HG02840 (cell line): ENCODE results near the gene SMIM9.
"Not testable (repeated sequence)": the region's sequence is repeated elsewhere in the genome, so short reads cannot be mapped to it uniquely, and the experiment has no call there.

Experiments
- ATAC-seq: cut with Tn5 transposase; IDR thresholded peaks from one replicate; pipeline ENCODE4 v1.9.1; 2021; ENCODE audit warnings: mild to moderate bottlenecking, moderate library complexity, moderate number of reproducible peaks; ENCODE audit not compliant: unreplicated experiment, low FRiP score

The SMIM9 gene

DNA sequence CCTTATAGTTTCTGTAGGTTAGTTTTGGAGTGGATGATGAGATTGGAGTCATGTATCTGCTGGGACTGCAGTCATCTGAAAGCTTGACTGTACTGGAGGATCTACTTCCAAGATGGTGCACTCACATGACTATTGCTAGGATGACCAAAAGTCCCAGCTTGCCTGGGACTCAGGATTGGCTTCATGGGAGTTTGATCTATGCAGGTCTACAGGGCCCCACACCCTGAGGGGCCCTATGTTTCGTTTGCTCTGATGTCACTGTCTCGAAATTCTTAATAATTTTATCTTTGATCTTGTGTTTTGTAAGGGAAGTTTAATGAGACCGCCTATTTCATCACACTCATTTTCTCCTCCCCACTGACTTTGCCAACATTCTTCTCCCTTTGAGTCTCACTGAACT lies at the start of gene SMIM9:
TSS of gene SMIM9 (minus strand) at position 101 of the 400 bp plus-strand sequence. CDS start 3,806 bp downstream, outside the sequence.
- no peak for ATAC-seq

DNA sequence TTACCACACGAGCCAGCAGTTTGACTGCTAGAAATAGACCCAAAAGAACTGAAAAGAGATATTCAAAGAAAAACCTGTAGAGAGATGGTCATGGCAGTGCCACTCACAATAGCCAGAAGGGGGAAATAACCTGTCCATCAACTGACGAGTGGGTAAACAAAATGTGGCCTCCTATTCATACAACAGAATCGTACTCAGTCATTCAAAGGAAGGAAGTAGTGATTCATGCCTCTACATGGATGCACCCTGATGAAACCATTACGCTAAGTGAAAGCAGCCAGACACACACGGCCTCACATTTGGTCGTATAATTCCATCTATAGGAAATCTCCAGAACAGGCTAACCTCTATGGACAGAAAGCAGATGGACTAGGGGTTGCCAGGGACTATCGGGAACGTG lies 49.6 kb upstream of the SMIM9 start:
- not testable (repeated sequence) for ATAC-seq

DNA sequence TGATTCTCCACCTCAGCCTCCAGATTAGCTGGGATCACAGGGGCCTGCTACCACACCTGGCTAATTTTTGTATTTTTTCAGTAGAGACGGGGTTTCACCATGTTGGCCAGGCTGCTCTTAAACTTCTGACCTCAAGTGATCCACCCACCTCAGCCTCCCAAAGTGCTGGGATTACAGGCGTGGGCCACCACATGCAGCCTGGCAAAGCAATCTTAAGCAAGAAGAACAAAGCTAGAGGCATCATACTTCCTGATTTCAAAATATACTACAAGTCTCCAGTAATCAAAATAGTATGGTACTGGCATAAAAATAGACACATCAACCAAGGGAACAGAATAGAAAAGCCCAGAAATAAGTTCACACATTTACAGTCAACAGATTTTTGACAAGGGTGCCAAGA lies 38.9 kb upstream of the SMIM9 start:
- no peak for ATAC-seq

DNA sequence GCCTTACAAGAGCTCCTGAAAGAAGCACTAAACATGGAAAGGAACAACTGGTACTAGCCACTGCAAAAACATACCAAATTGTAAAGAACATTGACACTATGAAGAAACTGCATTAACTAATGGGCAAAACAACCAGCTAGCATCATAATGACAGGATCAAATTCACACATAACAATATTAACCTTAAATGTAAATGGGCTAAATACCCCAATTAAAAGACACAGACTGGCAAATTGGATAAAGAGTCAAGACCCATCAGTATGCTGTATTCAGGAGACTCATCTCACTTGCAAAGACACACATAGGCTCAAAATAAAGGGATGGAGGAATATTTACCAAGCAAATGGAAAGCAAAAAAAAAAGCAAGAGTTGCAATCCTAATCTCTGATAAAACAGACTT lies 34.1 kb upstream of the SMIM9 start:
- ATAC-seq: not testable (repeated sequence)

DNA sequence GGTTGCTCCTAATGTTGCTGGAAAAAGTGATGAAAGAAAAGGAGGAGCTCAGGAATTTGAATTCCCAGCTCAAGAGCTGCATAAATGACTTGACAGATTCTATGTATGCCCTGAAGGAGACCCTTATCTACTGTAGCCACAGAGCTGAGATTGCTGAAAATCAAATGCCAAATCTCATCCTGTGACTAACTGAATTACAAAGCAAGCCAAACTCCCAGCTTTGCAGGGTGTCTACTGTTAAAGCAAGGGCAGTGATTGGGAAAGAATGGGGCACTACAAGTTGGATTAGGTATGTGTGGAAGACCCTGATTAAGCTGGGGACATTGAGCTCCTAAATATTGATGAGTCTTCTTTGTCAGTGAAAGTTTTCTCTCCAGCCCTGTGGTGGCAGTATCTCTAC lies 20.8 kb upstream of the SMIM9 start:
- no peak for ATAC-seq

DNA sequence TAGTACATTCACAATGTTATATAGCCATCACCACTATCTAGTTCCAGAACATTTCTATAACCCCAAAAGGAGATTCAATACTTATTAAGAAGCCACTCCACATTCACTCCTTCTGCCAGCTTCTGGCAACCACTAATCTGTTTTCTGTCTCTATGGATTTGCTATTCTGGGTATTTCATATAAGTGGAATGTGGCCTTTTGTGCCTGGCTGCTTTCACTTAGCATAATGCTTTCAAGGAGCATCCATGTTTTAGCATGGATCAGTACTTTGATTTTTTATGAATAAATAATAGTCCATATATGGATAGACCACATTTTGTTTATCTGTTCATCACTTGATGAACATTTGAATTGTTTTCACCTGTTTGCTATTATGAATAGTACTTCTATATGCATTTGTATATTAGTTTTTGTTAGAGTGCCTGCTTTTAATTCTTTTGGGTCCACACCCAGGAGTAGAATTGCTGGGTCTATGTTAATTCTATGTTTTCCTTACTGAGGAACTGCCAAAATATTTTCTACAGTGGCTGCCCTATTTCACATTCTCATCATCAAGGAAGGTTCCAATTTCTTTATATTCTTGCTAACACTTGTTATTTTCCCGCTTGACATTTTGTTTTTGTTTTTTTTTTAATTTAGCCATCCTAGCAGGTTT lies 16.6 kb upstream of the SMIM9 start:
- ATAC-seq: no peak

DNA sequence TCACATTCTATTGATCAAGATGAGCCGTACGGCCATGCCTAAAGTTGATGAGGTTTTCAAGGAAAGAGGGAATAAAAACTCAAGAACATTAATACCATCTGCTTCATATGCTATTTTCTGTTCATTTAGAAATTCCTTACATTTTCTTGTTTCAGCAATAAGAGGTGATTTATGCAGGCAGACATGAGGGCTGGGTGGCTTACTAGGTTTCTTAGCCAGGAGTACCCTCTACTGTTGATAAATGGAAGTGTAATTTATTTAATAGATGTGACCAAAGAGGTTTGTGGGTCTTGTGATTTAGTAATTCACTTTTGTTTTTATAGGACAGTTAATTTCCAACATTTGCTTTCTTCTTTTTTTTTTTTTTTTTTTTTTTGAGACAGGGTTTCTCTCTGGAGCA lies 6.4 kb upstream of the SMIM9 start:
- ATAC-seq: no peak

DNA sequence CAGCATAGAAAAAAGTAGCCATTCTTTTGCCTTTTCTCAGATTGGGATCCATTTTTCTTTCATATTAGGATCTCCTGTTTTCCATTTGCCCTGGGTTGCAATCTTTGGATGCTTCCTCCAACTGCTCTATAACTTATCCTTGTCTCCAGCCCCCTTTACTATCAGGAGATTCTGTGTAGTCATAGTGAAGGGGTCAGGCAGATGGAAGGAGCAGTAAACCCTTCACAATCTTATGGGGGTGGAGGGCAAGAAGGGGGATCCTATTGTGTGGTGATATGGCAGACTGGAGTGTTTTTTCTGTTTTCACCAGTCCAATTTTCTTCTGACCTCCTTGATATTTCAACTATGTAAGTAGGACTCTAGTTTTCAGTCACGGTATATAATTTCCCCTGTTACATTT lies 1.7 kb upstream of the SMIM9 start:
- no peak for ATAC-seq

DNA sequence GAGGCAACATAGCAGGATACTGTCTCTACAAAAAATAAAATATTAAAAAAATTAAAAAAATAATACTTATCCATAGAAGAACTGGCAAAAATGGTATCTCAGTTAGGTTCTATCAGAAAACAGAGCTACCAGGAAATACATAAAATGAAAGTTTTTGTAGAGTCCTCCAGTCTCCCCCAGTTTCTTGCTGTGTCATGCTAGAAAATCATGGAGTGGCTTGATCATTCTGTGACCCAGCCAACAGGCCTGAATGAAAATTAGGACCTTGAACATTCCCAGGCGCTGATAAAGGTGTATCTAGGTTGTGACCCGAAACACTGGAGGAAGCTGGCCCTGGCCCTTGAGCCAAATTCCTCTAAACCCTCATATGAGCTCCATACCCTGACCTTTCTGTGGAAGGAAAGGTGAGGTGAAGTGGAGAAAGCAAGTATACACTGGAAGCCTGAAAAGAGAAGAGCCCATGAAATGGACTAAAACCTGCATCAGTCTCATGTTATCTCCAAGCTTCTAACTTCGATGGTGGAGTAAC lies 652 bp downstream of the SMIM9 start:
- ATAC-seq: no peak

DNA sequence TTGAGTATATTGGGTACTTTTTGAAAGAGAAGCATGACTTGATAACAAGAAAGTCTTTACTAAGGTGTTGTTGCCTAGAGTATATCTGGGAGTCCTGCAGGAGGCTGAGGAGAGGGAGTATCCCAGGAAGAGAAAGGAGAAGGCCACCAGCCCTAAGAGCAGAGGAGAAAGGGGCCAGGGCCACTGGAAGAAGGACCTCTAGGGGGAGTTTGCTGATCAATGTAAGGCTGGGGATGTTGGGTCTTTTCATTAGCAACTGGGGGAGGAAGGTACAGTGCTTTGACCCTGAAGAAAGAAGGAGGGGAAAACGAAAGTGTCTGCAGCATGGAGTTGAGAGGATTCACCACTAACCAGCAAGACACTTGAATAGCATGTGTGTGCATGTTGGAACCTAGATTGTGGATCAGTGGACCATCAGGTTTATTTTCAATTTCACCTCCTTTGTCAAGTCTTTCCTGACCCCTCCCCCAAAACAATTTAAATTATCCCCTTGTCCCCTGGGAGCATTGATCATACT lies 4.5 kb downstream of the SMIM9 start:
- ATAC-seq: no peak

DNA sequence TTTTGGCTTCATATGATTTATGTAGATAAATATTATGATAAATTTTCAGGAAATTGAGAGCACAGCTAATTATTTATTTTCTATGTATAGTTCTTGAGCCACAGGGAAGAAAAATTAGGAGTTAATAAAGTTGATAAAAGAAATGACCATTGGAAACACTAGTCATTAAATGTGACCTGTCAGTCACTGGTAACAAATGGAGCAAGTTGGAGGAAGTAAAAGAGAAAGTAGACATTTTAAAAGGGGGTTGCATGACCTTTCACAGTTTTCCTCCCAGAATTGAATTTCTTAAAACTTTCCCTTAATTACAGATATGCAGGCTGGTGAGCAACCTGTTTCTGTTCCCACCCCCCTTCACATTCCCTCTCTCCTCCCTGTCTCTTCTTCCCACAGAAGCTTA lies 5.3 kb downstream of the SMIM9 start:
- no peak for ATAC-seq

DNA sequence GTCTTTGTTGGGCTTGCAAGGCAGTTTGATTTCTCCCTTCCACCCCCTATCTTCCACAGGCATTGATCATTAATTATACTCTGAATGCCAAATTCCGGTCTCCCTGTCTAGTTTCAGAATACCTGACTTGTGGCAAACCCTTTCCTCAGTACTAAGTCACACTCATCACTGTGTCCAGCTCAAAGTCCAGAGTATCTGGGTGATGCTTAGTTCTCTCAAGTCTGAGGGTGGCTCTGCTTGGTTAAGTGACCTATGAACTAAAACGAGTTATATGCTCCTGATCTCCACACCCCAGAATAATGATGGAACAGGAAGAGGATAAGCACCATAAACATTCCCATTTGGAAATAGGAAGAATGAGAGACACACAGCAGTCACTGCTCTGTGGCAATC lies 6.5 kb downstream of the SMIM9 start:
- ATAC-seq: no peak

DNA sequence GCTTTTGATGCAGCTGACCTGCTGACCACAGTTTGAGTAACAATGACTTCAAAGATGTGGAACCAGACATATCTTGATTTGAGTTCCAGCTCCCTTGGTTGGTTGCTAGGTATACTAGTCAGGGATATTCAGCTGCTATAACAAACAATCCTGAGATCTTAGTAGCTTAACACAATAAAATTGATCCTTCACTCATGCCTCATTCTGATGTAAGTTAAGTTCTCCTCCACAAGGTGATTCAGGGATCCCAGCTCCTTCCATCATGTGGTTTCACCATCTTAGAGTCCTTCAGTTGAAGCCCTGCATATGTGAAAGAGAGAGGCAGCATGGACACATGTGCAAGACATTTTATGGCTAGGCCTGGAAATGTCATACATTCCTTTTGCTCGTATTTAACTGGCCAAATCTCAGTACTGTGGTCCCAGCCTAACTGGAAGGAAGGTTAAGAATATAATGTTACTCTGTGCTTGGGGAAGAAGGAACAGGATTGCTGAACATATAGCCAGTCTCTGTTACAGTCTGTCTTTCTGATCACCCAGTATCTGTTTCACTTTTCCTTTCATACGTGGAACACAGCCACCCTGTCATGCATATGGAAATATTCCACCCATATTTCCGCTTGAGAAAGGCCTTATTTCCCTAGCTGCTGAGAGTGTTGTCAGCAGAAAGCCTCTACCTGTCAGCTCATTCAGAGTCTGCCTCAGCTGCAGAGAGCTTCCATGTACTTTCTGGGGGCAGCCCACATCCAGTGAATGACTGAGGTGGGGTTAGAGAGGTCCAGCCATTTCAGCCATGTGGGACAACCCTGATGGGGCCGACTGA lies 7.1 kb downstream of the SMIM9 start:
- ATAC-seq: peak; percentile 88

DNA sequence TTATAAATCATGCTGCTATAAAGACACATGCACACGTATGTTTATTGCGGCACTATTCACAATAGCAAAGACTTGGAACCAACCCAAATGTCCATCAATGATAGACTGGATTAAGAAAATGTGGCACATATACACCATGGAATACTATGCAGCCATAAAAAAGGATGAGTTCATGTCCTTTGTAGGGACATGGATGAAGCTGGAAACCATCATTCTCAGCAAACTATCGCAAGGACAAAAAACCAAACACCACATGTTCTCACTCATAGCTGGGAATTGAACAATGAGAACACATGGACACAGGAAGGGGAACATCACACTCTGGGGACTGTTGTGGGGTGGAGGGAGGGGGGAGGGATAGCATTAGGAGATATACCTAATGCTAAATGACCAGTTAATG lies 8.9 kb downstream of the SMIM9 start:
- ATAC-seq: not testable (repeated sequence)

DNA sequence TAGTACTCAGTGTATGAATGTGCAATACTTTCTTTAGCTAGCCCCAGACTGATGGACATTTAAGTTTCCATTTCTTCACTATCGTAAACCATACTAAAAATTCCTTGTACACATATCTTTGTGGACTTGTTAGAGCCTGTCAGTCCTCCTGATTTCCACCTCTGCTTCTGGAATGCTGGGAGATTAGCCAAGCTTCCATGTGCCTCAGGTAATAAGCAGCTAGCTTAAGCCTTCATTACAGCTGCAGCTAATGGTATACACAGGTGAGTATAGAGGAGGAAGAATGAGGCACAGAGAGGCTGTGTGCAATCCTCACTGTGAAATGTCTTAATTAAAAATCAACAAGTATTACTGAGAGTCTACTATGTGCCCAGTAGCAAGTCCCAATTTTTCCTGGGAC lies 9.8 kb downstream of the SMIM9 start:
- ATAC-seq: no peak

DNA sequence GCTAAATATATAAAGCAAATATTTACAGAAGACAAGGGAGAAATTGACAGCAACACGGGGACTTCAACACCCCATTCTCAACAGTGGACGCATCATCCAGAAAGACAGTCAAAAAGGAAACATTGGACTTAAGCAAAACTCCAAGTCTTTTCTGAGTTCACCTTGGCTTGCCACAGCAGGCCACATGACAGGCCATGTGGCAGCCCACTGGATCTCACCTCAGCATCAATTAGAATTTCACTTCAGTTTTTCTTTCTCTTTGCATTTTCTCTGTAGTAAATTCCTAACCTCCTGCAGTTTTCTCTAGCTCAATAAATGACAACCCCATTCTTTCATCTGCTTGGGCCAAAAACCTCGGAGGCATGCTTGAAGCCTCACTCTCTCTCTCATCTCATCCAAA lies 12.4 kb downstream of the SMIM9 start:
- no peak for ATAC-seq

DNA sequence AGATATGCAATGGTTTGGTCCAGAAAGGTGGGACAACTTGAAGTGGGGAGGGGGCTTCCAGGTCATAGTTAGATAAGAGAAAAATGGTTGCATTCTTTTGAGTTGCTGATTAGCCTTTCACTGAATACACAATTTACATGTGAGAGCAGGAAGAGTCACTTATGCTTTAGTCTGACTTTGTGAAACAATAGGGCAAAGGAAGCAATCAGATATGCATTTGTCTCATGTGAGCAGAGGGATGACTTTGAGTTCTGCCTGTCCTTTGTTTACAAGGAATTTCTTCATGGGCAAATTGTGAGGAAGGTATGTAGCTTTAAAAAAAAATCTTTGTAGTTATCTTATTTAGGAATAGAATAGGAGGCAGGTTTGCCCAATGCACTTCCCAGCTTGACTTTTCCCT lies 12.9 kb downstream of the SMIM9 start:
- no peak for ATAC-seq

DNA sequence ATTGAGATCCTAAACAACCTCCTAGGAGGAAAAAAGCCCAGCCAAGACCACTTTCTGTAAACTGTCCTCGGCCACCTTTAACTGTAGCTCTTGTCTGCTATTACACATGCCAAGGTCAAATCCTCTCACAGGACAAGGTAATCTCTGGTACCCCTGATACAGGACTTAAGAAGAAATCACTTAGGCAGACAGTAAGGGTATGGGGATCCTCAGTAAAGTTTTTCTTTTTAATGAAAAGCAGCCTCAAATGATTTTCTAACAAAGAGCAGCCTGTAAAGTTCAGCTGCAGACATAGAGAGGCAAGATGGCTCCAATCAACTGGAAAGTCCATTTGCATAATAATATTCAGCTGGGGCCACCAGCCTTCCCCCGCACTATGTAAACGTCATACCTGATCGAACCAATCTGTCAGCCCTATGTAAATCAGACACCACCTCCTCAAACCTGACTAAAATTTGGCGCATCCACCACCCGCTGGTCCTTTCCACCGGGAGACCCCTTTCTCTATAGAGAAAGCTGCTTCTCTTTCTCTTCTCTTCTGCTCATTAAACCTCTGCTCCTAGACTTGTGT lies 14.6 kb downstream of the SMIM9 start:
- no peak for ATAC-seq

DNA sequence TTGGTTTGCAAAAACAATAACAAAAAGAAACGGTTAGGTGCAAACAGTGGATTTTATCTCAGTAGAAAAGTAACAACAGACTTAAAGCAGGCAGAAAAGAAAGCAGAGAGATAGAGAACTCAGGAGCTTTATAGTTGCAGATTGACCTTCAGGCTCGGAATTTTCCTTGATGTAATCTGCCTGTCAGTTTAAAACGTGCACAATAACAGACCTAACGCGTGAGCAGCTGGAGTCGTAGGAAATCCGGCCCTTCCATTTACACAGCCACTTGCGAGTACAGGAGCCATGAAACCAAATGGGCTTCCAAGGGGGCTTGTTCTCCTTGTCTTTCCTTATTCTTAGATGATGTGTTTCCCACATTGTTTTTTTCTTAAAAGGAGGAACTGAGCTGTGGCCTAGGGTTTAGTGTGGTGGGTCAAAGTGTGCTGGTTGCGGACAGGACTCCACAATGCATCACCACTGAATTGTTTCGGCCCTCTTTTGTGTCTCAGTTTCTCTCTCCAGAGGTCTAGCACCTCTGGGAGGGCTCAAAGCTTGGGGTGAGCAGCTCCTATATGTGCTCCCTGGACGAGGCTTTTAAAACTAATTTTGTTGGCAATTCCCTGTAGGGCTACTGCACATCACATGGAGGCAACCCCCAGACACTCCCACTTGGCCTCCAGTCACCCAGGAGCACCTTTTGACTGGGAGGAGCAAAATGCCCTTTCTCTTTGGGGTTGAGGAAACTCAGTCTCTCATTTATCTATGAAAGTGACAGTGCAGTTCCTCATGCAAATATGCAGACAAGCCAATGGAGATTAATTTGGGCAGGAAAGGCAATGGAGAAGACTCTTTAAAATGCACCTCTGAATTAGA lies 15.3 kb downstream of the SMIM9 start:
- no peak for ATAC-seq

DNA sequence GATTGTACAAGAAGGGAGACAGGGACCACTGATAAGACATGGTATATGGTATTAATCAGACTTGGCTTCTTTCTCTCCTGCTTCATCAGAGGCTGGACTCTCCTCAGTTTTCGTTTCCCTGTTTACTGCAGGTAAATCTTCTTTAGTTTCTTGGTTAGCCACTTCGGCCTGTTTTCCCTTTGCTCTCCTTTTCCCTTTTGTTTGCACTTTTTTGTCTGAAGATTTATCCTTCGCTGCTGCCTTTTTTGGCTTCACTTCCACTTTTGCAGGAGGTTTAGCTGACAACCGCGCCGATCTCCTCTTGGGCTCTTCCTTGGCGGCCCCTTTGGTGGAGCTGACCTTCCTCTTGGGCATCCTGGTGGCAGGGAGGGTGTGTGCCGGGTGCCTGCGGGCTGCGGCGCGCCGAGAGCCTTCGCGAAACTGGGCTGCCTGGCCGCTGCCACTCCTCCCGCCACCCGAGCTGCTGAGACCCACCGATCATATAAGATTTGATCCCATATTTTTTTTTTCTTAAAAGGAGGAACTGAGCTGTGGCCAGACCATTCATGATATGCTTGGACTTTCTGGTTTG lies 17.3 kb downstream of the SMIM9 start:
- not testable (repeated sequence) for ATAC-seq
